ENCODE data around the gene TBC1D2. TPM values are rescaled to one million over a fixed set of nuclear protein-coding genes. Genes with fewer than 3 reads are reported as not detected.

Gene TBC1D2
- total and polyA plus RNA-seq, 2 of the 4 experiments (the other 2 are of a cell fraction): 36.9 to 62.7 TPM

DNA sequence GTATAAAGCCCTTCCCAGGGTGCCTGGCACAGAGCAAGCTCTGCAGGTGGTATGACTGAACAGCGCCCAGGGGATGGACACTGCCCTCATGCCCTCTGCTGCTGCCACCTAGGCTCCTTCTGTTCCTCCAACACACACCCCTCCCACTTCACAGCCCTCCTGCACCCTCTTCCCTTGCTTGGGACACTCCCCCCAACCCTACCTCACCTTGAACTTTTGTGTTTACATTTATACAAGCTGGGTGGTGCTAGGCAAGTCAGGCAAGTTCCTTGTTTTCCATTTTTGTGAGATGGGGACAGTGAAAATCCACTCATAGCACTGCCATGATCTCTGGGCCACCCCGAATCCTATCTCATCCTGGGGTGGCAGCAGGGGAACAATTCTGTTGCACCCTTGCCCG lies 44.2 kb downstream of the TBC1D2 start:
- Histone ChIP-seq H3K79me1 (ENCODE audit: low read depth in 1 of 2, low read length in 2 of 2) (peaks cover 3 to 28% of the 10 kb centered on the region in 2 experiments), H2AK9ac (replicated peaks; ENCODE audit: low read depth, low read length, poor library complexity) (no peak overlapping the region), H3K4me2 (ENCODE audit: low read depth, low read length) (no peak overlapping the region), H3K56ac (ENCODE audit: extremely low read depth, insufficient read depth, low read length) (no peak overlapping the region), H3K9ac (ENCODE audit: low read depth, low read length) (no peak overlapping the region), H3K9me3 (ENCODE audit: control insufficient read depth, insufficient read depth, low read length) (no peaks in the 10 kb centered on the region), H3K27me3 (ENCODE audit: control insufficient read depth, insufficient read depth, low read length) (no peaks in the 10 kb centered on the region), H3K4me1 (ENCODE audit: control insufficient read depth, insufficient read depth, low read length) (peaks cover 8% of the 10 kb centered on the region), H3K4ac (ENCODE audit: low read depth, low read length) (no peak overlapping the region), H4K5ac (ENCODE audit: low read depth, low read length) (no peak overlapping the region), H3K27ac (ENCODE audit: insufficient read depth, low read length) (no peak overlapping the region), H3K23ac (ENCODE audit: low read depth, low read length) (no peak overlapping the region), H2AK5ac (ENCODE audit: low read depth, low read length) (no peak overlapping the region), H3K4me3 (ENCODE audit: insufficient read depth, low read depth, low read length) (no peak overlapping the region), H4K20me1 (ENCODE audit: insufficient read depth, low read length) (no peaks in the 10 kb centered on the region), H2BK120ac (ENCODE audit: low read depth, low read length) (no peak overlapping the region), H4K8ac (ENCODE audit: low read depth in 2 of 2, low read length in 2 of 2) (no peak overlapping the region), H3K14ac (replicated peaks; ENCODE audit: low read depth, low read length) (no peak overlapping the region), H4K91ac (ENCODE audit: insufficient read depth, low read depth, low read length) (0 out of 2 replicates have a peak overlapping the region, but pooled peaks have one; percentile 6), H2BK15ac (ENCODE audit: low read depth, low read length) (no peak overlapping the region), H3K18ac (ENCODE audit: low read depth, low read length) (no peak overlapping the region), H3K9me1 (ENCODE audit: insufficient read depth, low read length) (peaks cover 10% of the 10 kb centered on the region), H3K36me3 (ENCODE audit: control insufficient read depth, insufficient read depth, low read length) (peaks cover 15% of the 10 kb centered on the region), H2AFZ (replicated peaks; ENCODE audit: low read length, poor library complexity) (no peak overlapping the region), H2BK20ac (ENCODE audit: low read depth, low read length) (no peak overlapping the region), H2BK5ac (ENCODE audit: low read depth, low read length, poor library complexity, severe bottlenecking) (no peak overlapping the region)
- DNase-seq (no peak), ATAC-seq (ENCODE audit: low read depth) (no peak)
- TF ChIP-seq CHD1 (IDR thresholded peaks at IDR 0.05; ENCODE audit: low read depth, low read length) (no peak), MAFK (IDR thresholded peaks at IDR 0.05; ENCODE audit: low read depth, low read length) (no peak), RCOR1 (IDR thresholded peaks at IDR 0.05; ENCODE audit: insufficient replicate concordance, low read length) (no peak), POLR2A (IDR thresholded peaks at IDR 0.05; ENCODE audit: low read depth, low read length) (no peak), RAD21 (IDR thresholded peaks at IDR 0.05; ENCODE audit: low read length) (no peak), SMC3 (IDR thresholded peaks at IDR 0.05; ENCODE audit: low read depth, low read length) (no peak)
- intact Hi-C loops (cut with micrococcal nuclease): no loop called here
- ChIA-PET CTCF (no interaction called here), POLR2A (ENCODE audit: unreplicated experiment) (no interaction called here)
- dilution Hi-C loops (cut with HindIII; ENCODE audit: low sequenced_read_pairs, unreplicated experiment): no loop called here
- in situ Hi-C loops (cut with MboI; ENCODE audit: low sequenced_read_pairs): no loop called here
- 83% methylated on average over 2 of the region's 3 CpGs; no CpG with 5 or more reads in 1 of the 2 experiments for WGBS, 2 experiments (ENCODE audit: extremely low coverage in 2 of 2, insufficient read length in 1 of 2)
- no TSS peak for BruUV-seq (replicated peaks)

Data from IMR-90 (cell line).